GM19463 (cell line): Measurements from ENCODE around the gene OR51L1.
"Not testable (repeated sequence)": the region's sequence is repeated elsewhere in the genome, so short reads cannot be mapped to it uniquely, and the experiment has no call there.

ENCODE experiments used
- ATAC-seq: cut with Tn5 transposase; IDR thresholded peaks from one replicate; pipeline ENCODE4 v1.9.1; 2021; ENCODE audit warnings: mild to moderate bottlenecking, moderate library complexity; ENCODE audit not compliant: unreplicated experiment

OR51L1 gene

GRCh38 chr11:4994551-4994950 lies at the start of gene OR51L1:
Gene OR51L1 (plus strand): TSS chr11:4994851. CDS start chr11:4998983, 4,132 bp downstream.
- no peak for ATAC-seq

GRCh38 chr11:4947505-4947904 lies 47.1 kb upstream of the OR51L1 start, which contains the start of gene OR51A4:
Gene OR51A4 (minus strand): TSS chr11:4947605. CDS start chr11:4947100, 505 bp downstream.
- no peak for ATAC-seq

DNA sequence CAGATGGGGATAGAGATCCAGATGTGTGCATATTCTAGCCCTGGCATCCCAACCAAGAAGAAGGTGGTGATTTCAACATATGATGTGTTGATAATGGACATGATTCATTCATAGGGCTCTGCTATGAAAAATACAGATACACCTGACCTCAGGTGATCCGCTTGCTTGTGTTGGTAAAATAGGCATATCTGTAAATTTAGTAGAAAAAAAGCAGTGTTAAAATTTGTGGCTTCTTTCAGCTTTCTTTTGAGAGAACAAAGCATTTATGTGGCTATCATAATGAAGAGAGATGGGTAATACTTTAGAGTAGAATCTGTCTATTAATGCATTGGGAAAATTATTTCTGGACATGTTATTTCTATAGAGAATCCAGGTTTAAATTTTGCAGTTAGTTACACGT lies 39.0 kb upstream of the OR51L1 start, which contains the start of gene OR51A2:
OR51A2 (minus strand) TSS at position 101 of the 400 bp plus-strand sequence; CDS start at position 101, 0 bp downstream.
- not testable (repeated sequence) for ATAC-seq

DNA sequence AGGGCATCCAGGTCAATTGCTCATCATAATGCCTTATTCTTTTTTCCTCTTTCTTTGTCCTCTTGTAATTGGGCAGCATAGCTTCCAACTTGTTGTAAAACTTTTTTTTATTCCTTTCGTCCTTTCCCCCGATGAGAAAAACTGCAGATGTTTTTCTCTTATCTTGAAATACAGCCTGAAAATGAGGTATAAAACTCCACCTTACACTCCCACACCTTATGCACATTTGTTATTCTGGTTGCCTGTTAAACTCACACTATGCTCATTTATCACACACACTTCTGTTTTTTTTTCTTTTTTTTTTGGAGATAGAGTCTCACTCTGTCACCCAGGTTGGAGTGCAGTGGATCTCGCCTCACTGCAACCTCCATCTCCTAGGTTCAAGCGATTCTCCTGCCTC lies 37.3 kb upstream of the OR51L1 start:
- ATAC-seq = no peak

DNA sequence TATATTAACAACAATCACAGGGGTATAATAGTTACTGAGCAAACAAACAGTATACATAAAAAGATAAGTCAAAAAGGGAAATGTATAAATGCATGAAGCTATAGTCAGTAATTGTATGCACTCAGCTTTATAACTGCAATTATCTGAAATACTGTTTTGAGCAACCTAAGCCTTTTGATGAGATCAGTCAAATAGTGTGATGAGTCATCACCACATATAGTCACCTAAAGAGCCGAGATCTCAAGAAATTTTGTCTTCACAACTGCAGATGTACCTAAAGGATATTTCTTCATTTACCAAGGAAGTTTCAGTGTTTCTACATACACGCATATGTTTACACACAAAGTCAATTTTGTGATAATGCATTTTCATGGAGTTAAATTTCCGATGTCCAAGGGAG lies 33.8 kb upstream of the OR51L1 start:
- no peak for ATAC-seq

DNA sequence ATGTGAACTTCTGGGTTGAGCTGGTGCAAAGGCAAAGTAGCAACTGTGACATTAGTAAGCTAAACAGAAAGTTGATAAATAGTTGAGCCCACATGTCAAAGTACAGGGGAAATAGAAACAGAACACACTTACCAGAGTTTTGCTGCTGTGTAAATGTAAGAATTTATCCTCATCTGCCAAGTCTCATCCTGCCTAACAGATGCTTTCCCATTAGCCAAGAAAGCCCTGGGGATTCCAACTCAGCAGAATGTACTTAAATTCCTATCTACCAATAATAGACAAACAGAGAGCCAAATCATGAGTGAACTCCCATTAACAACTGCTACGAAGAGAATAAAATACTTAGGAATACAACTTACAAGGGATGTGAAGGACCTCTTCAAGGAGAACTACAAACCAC lies 31.8 kb upstream of the OR51L1 start:
- no peak for ATAC-seq

GRCh38 chr11:4975436-4975835 lies 19.2 kb upstream of the OR51L1 start:
- ATAC-seq = no peak

DNA sequence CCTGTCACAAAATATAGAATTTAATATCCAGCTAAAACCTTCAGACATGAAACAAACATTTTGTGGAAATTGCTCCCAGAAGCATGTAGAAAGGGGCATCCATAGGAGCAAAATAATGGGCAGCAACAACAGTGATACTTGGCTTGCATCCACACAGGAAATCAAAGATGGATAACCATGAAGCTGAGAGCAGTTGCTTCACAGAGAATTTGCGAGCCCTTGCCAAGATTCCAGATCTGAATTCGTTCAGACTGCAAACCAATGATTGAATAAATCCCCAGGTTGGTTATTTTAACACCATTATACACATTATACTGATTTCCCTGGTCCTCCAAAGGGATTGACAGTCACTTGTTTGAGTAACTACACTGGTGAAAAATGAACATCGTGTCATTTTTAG lies 15.6 kb upstream of the OR51L1 start:
- ATAC-seq = no peak

GRCh38 chr11:4982678-4983077 lies 12.0 kb upstream of the OR51L1 start:
- no peak for ATAC-seq

DNA sequence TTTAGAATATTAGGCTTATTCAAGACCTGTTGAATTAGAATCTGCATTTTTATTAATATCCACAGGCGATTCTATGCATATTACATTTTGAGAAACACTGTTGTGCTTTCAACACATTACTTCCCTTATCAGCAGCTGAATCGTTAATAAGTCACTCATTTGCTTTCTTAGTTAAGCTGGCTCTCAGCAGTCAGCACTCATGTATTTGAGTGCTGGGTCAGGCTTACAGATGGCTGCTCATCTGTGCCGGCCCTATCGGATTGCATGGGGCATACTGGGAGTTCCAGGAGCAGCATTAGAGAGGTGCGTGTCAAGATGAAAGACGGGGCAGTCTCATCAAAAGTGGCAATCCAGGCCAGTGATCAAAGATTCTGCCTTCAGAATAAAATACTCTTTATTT lies 10.8 kb upstream of the OR51L1 start:
- no peak for ATAC-seq

DNA sequence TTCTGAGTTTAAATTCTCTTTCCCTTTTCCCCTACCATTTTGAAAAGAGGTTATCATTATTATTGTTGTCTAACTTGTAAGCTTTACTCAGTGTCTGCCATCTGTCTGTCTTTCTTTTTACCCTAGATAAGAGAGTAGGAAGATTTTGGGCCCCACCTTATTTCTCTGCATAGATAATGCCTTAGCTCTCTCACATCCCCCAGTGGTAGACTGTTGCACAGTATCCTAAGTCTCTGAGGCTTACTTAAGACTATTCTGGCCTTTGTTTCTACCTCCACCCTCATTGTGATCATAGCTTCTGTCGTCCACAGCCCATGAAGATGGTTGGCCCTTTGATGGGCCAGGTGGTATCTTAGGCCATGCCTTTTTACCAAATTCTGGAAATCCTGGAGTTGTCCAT lies 3.6 kb upstream of the OR51L1 start:
- no peak for ATAC-seq

GRCh38 chr11:5004424-5005274 lies 10.0 kb downstream of the OR51L1 start:
- ATAC-seq = no peak

DNA sequence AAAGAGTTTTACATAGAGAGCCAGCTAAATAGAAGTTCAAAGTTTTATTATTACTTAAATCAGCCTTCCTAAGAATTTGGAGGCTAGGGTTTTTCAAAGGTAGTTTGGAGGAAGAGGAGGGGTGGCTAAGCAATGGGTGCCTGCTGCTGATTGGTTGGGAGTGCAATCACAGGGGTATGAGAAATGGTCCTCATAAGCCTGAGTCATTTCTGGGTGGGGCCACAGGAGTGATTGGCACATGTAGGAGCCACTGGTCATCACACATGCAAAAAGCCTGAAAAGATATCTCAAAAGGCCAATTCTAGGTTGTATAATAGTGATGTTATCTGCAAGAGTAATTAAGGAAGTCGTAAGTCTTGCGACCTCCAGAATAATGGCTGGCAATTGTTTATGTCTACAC lies 12.9 kb downstream of the OR51L1 start:
- no peak for ATAC-seq

GRCh38 chr11:5011254-5011653 lies 16.6 kb downstream of the OR51L1 start:
- no peak for ATAC-seq

GRCh38 chr11:5013012-5013411 lies 18.4 kb downstream of the OR51L1 start:
- no peak for ATAC-seq

DNA sequence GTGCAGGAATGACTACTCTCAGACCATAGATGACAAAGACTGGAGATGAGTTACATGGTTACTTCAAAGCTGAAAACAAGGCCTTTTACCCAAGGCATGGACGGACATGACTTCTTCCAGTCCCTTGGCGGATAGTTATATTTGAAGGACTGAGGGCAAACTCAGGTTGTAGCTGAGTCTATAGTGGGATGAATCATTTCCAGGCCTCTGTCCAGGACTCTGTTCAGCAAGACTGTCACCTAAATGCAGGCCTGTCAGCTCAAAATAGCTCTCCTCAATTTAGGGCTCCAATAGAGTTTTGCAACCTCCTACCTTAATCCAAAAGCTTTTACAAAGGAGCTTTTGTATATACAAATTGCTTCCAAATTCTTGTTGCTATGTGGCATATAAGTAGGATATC lies 27.3 kb downstream of the OR51L1 start:
- ATAC-seq = no peak

GRCh38 chr11:5036669-5037068 lies 42.0 kb downstream of the OR51L1 start:
- no peak for ATAC-seq

DNA sequence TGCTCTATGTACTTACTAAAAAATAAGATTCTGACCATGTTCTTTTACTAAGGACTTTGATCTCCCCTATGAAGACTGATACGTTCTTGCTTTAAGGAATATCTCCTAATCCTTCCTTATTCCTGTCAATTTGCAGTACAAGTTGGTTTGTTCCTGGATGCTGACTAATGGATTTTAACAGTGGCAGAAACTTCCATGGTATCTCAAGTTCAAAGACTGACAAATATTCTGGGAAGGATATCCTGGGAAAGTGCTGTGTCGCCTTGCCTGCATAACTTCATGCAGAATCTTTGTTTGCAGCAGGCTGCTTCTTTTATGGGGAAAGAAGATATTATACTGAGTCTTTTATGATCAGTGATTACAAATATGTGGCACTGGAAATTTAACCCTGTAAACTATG lies 43.3 kb downstream of the OR51L1 start:
- ATAC-seq = no peak

DNA sequence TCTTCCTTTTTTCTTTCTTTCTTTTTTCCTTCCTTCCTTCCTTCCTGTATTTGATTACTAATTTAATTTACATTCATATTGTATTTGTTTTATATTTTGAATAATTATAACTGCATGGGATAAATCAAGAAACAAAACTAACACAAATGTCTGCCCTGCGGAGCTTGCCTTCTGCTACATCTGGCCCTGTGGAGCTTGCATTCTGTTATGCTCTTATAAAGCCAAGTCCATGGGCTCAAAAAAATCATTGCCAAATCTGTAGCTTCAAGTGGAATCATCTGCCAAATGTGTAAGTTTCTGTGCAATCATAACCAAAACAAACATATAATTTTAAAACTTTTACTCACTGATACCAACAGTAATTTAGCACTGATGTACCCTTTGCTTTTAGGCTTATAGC lies 43.7 kb downstream of the OR51L1 start:
- ATAC-seq = no peak

DNA sequence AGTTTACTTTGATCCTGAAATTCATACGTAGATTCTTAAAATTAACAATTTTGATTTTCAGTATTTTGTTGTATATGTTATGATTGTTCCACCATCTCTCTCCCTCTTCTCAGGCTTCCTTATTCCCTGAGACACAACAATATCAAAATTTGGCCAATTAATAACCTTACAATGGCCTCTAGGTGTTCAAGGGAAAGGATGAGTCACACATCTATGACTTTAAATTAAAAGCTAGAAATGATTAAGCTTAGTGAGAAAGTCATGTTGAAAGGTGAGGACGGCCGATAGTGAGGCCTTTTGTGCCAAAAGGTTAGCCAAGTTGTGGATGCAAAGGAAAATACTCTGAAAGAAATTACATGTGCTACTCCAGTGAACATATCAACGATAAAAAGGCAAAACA lies 46.2 kb downstream of the OR51L1 start:
- no peak for ATAC-seq

- no peak for ATAC-seq
Observed at GRCh38 chr11:5042091-5042490, 47.4 kb downstream of the OR51L1 start.

GRCh38 chr11:5043380-5043779 lies 48.7 kb downstream of the OR51L1 start:
- ATAC-seq = no peak

DNA sequence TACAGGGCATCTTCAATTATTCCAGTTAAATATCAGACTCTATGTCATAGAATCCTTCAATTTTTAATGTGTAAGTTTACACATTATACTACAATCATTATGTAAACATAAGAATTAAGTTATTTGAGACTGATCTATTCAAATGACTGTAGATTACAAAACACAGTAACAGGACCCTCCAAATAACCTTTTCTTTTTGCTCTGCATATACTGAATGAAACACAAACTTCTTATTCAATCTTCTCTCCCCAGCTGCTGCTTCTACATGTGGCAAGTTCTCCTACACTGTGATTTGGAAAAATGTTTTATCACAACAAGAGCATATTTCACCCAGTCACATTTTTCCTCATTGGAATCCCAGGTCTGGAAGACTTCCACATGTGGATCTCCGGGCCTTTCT lies 51.6 kb downstream of the OR51L1 start, which contains the start of gene OR52J3:
OR52J3 (plus strand) TSS at position 301 of the 400 bp plus-strand sequence; CDS start at position 301, 0 bp downstream.
- ATAC-seq = no peak
